ENCODE results near the gene CFAP100.

The CFAP100 gene

GRCh38 chr3:126454437-126455198 lies 59.9 kb downstream of the CFAP100 start:
- peaks cover 0 to 12% (median 0%) of the 10 kb centered on the region in 5 donors for H3K4me1 ChIP-seq (ENCODE audit: control insufficient read depth in 5 of 5, insufficient read depth in 5 of 5, low read length in 5 of 5)
- no peak overlapping the region for H3K27ac ChIP-seq (ENCODE audit: low read depth, low read length)
- no peak overlapping the region for H3K9ac ChIP-seq (ENCODE audit: low read length in 5 of 5)
- H3K9me3 ChIP-seq (ENCODE audit: control insufficient read depth in 5 of 5, low read length in 5 of 5): no peaks in the 10 kb centered on the region
- H3K27me3 ChIP-seq (ENCODE audit: control insufficient read depth in 5 of 5, insufficient read depth in 4 of 5, low read length in 5 of 5): no peaks in the 10 kb centered on the region
- peaks cover 10 to 77% (median 62%) of the 10 kb centered on the region in 5 donors for H3K36me3 ChIP-seq (ENCODE audit: control insufficient read depth in 5 of 5, insufficient read depth in 5 of 5, low read length in 5 of 5)
- H3K4me3 ChIP-seq (ENCODE audit: low read depth in 1 of 5, low read length in 5 of 5): no peak overlapping the region

- no peak overlapping the region for H3K27ac ChIP-seq (ENCODE audit: low read depth, low read length)
- no peaks in the 10 kb centered on the region for H3K27me3 ChIP-seq (ENCODE audit: control insufficient read depth in 5 of 5, insufficient read depth in 4 of 5, low read length in 5 of 5)
- H3K9me3 ChIP-seq (ENCODE audit: control insufficient read depth in 5 of 5, low read length in 5 of 5): no peaks in the 10 kb centered on the region
- no peak overlapping the region for H3K4me3 ChIP-seq (ENCODE audit: low read depth in 1 of 5, low read length in 5 of 5)
- peaks cover 14 to 75% (median 60%) of the 10 kb centered on the region in 5 donors for H3K36me3 ChIP-seq (ENCODE audit: control insufficient read depth in 5 of 5, insufficient read depth in 5 of 5, low read length in 5 of 5)
- peak overlapping the region in 1 of 5 donors; percentile 2 for H3K9ac ChIP-seq (ENCODE audit: low read length in 5 of 5)
- H3K4me1 ChIP-seq (ENCODE audit: control insufficient read depth in 5 of 5, insufficient read depth in 5 of 5, low read length in 5 of 5): peaks cover 0 to 12% (median 0%) of the 10 kb centered on the region in 5 donors
These were observed 61.5 kb downstream of the CFAP100 start for GRCh38 chr3:126456211-126456610.

- Histone ChIP-seq H3K9me3 (ENCODE audit: control insufficient read depth in 5 of 5, low read length in 5 of 5) (no peaks in the 10 kb centered on the region), H3K27ac (ENCODE audit: low read depth, low read length) (no peak overlapping the region), H3K27me3 (ENCODE audit: control insufficient read depth in 5 of 5, insufficient read depth in 4 of 5, low read length in 5 of 5) (no peaks in the 10 kb centered on the region), H3K4me3 (ENCODE audit: low read depth in 1 of 5, low read length in 5 of 5) (no peak overlapping the region), H3K4me1 (ENCODE audit: control insufficient read depth in 5 of 5, insufficient read depth in 5 of 5, low read length in 5 of 5) (peaks cover 0 to 12% (median 0%) of the 10 kb centered on the region in 5 donors), H3K9ac (ENCODE audit: low read length in 5 of 5) (no peak overlapping the region), H3K36me3 (ENCODE audit: control insufficient read depth in 5 of 5, insufficient read depth in 5 of 5, low read length in 5 of 5) (peaks cover 16 to 75% (median 60%) of the 10 kb centered on the region in 5 donors)
These were observed 62.2 kb downstream of the CFAP100 start for GRCh38 chr3:126456766-126457388.

- no peak overlapping the region for H3K27ac ChIP-seq (ENCODE audit: low read depth, low read length)
- peaks cover 18 to 82% (median 69%) of the 10 kb centered on the region in 5 donors for H3K36me3 ChIP-seq (ENCODE audit: control insufficient read depth in 5 of 5, insufficient read depth in 5 of 5, low read length in 5 of 5)
- no peaks in the 10 kb centered on the region for H3K27me3 ChIP-seq (ENCODE audit: control insufficient read depth in 5 of 5, insufficient read depth in 4 of 5, low read length in 5 of 5)
- H3K9me3 ChIP-seq (ENCODE audit: control insufficient read depth in 5 of 5, low read length in 5 of 5): no peaks in the 10 kb centered on the region
- peaks cover 0 to 12% (median 1%) of the 10 kb centered on the region in 5 donors for H3K4me1 ChIP-seq (ENCODE audit: control insufficient read depth in 5 of 5, insufficient read depth in 5 of 5, low read length in 5 of 5)
- H3K9ac ChIP-seq (ENCODE audit: low read length in 5 of 5): no peak overlapping the region
- no peak overlapping the region for H3K4me3 ChIP-seq (ENCODE audit: low read depth in 1 of 5, low read length in 5 of 5)
These were observed 64.5 kb downstream of the CFAP100 start for GRCh38 chr3:126459111-126459762.

GRCh38 chr3:126459763-126460127 lies 65.0 kb downstream of the CFAP100 start:
- Histone ChIP-seq H3K9ac (ENCODE audit: low read length in 5 of 5) (no peak overlapping the region), H3K27me3 (ENCODE audit: control insufficient read depth in 5 of 5, insufficient read depth in 4 of 5, low read length in 5 of 5) (no peaks in the 10 kb centered on the region), H3K4me1 (ENCODE audit: control insufficient read depth in 5 of 5, insufficient read depth in 5 of 5, low read length in 5 of 5) (peaks cover 0 to 13% (median 7%) of the 10 kb centered on the region in 5 donors), H3K4me3 (ENCODE audit: low read depth in 1 of 5, low read length in 5 of 5) (no peak overlapping the region), H3K9me3 (ENCODE audit: control insufficient read depth in 5 of 5, low read length in 5 of 5) (no peaks in the 10 kb centered on the region), H3K36me3 (ENCODE audit: control insufficient read depth in 5 of 5, insufficient read depth in 5 of 5, low read length in 5 of 5) (peaks cover 14 to 84% (median 74%) of the 10 kb centered on the region in 5 donors), H3K27ac (ENCODE audit: low read depth, low read length) (no peak overlapping the region)

- Histone ChIP-seq H3K9ac (ENCODE audit: low read length in 5 of 5) (no peak overlapping the region), H3K9me3 (ENCODE audit: control insufficient read depth in 5 of 5, low read length in 5 of 5) (no peaks in the 10 kb centered on the region), H3K4me1 (ENCODE audit: control insufficient read depth in 5 of 5, insufficient read depth in 5 of 5, low read length in 5 of 5) (peaks cover 0 to 16% (median 10%) of the 10 kb centered on the region in 5 donors)
These were observed 65.7 kb downstream of the CFAP100 start for GRCh38 chr3:126460381-126460780.

GRCh38 chr3:126461450-126462070 lies 66.9 kb downstream of the CFAP100 start:
- no peaks in the 10 kb centered on the region for H3K27me3 ChIP-seq (ENCODE audit: control insufficient read depth in 5 of 5, insufficient read depth in 4 of 5, low read length in 5 of 5)
- no peak overlapping the region for H3K9ac ChIP-seq (ENCODE audit: low read length in 5 of 5)
- peaks cover 0 to 25% (median 19%) of the 10 kb centered on the region in 5 donors for H3K4me1 ChIP-seq (ENCODE audit: control insufficient read depth in 5 of 5, insufficient read depth in 5 of 5, low read length in 5 of 5)
- H3K9me3 ChIP-seq (ENCODE audit: control insufficient read depth in 5 of 5, low read length in 5 of 5): no peaks in the 10 kb centered on the region
- peaks cover 13 to 91% (median 86%) of the 10 kb centered on the region in 5 donors for H3K36me3 ChIP-seq (ENCODE audit: control insufficient read depth in 5 of 5, insufficient read depth in 5 of 5, low read length in 5 of 5)
- no peak overlapping the region for H3K27ac ChIP-seq (ENCODE audit: low read depth, low read length)
- H3K4me3 ChIP-seq (ENCODE audit: low read depth in 1 of 5, low read length in 5 of 5): no peak overlapping the region

More at GRCh38 chr3:126460381-126460780, 65.7 kb downstream of the CFAP100 start:
- Histone ChIP-seq H3K4me3 (ENCODE audit: low read depth in 1 of 5, low read length in 5 of 5) (no peak overlapping the region), H3K36me3 (ENCODE audit: control insufficient read depth in 5 of 5, insufficient read depth in 5 of 5, low read length in 5 of 5) (peaks cover 13 to 88% (median 81%) of the 10 kb centered on the region in 5 donors), H3K27me3 (ENCODE audit: control insufficient read depth in 5 of 5, insufficient read depth in 4 of 5, low read length in 5 of 5) (no peaks in the 10 kb centered on the region), H3K27ac (ENCODE audit: low read depth, low read length) (no peak overlapping the region)

GRCh38 chr3:126463521-126463920 lies 68.8 kb downstream of the CFAP100 start:
- Histone ChIP-seq H3K4me3 (ENCODE audit: low read depth in 1 of 5, low read length in 5 of 5) (no peak overlapping the region), H3K9ac (ENCODE audit: low read length in 5 of 5) (no peak overlapping the region), H3K9me3 (ENCODE audit: control insufficient read depth in 5 of 5, low read length in 5 of 5) (no peaks in the 10 kb centered on the region), H3K36me3 (ENCODE audit: control insufficient read depth in 5 of 5, insufficient read depth in 5 of 5, low read length in 5 of 5) (peaks cover 10 to 96% (median 90%) of the 10 kb centered on the region in 5 donors), H3K4me1 (ENCODE audit: control insufficient read depth in 5 of 5, insufficient read depth in 5 of 5, low read length in 5 of 5) (peaks cover 4 to 38% (median 29%) of the 10 kb centered on the region in 5 donors), H3K27me3 (ENCODE audit: control insufficient read depth in 5 of 5, insufficient read depth in 4 of 5, low read length in 5 of 5) (no peaks in the 10 kb centered on the region), H3K27ac (ENCODE audit: low read depth, low read length) (no peak overlapping the region)

GRCh38 chr3:126464093-126464492 lies 69.4 kb downstream of the CFAP100 start:
- no peak overlapping the region for H3K4me3 ChIP-seq (ENCODE audit: low read depth in 1 of 5, low read length in 5 of 5)
- peaks cover 7 to 96% (median 90%) of the 10 kb centered on the region in 5 donors for H3K36me3 ChIP-seq (ENCODE audit: control insufficient read depth in 5 of 5, insufficient read depth in 5 of 5, low read length in 5 of 5)
- H3K27me3 ChIP-seq (ENCODE audit: control insufficient read depth in 5 of 5, insufficient read depth in 4 of 5, low read length in 5 of 5): no peaks in the 10 kb centered on the region
- peak overlapping the region in 1 of 5 donors; percentile 5 for H3K9ac ChIP-seq (ENCODE audit: low read length in 5 of 5)
- no peak overlapping the region for H3K27ac ChIP-seq (ENCODE audit: low read depth, low read length)
- H3K9me3 ChIP-seq (ENCODE audit: control insufficient read depth in 5 of 5, low read length in 5 of 5): no peaks in the 10 kb centered on the region
- H3K4me1 ChIP-seq (ENCODE audit: control insufficient read depth in 5 of 5, insufficient read depth in 5 of 5, low read length in 5 of 5): peaks cover 4 to 42% (median 29%) of the 10 kb centered on the region in 5 donors
